Astrocyte (in vitro differentiated cells and primary cell): ENCODE data around the gene DERL2. TPM values are rescaled to one million over a fixed set of nuclear protein-coding genes. Genes with fewer than 3 reads are reported as not detected.
"Not testable (repeated sequence)": the region's sequence is repeated elsewhere in the genome, so short reads cannot be mapped to it uniquely, and the experiment has no call there.

Experiments
- DNase-seq: peaks from one replicate; pipeline ENCODE4 v3.0.0-alpha.2; 2010; ENCODE audit warnings: low read depth
- FAIRE-seq: peaks from 2 replicates; lab custom pipeline; 2011; peaks lifted over from hg19 to GRCh38; lab: Jason Lieb, UNC
- H2AFZ ChIP-seq: 2 replicates; pipeline ENCODE4 v1.6.0; 2012; ENCODE audit warnings: low read depth, low read length, inconsistent platforms
- H3K27ac ChIP-seq: 2 replicates; pipeline ENCODE4 v1.5.1; 2011; ENCODE audit warnings: low read depth, low read length, inconsistent platforms
- H3K27me3 ChIP-seq: 2 replicates; pipeline ENCODE4 v1.6.0; 2011; ENCODE audit warnings: low read length, inconsistent platforms; ENCODE audit not compliant: insufficient read depth
- H3K36me3 ChIP-seq: 2 replicates; pipeline ENCODE4 v1.5.1; 2011; ENCODE audit warnings: low read length, inconsistent platforms; ENCODE audit not compliant: insufficient read depth
- H3K4me1 ChIP-seq: 2 replicates; pipeline ENCODE4 v1.5.1; 2011; ENCODE audit warnings: low read length, inconsistent platforms; ENCODE audit not compliant: insufficient read depth
- H3K4me2 ChIP-seq: 2 replicates; pipeline ENCODE4 v1.6.0; 2012; ENCODE audit warnings: low read length, inconsistent platforms
- H3K4me3 ChIP-seq: 2 replicates; pipeline ENCODE4 v1.5.1; 2011; ENCODE audit warnings: low read depth, mild to moderate bottlenecking, low read length, inconsistent platforms; ENCODE audit not compliant: insufficient read depth
- H3K79me2 ChIP-seq: 2 replicates; pipeline ENCODE4 v1.6.0; 2012; ENCODE audit warnings: mild to moderate bottlenecking, low read length, inconsistent platforms; ENCODE audit not compliant: insufficient read depth
- H3K9ac ChIP-seq: 2 replicates; pipeline ENCODE4 v1.6.0; 2012; ENCODE audit warnings: mild to moderate bottlenecking, low read length, inconsistent platforms
- H3K9me3 ChIP-seq: 2 replicates; pipeline ENCODE4 v1.5.1; 2012; ENCODE audit warnings: low read depth, mild to moderate bottlenecking, low read length, inconsistent platforms; ENCODE audit not compliant: insufficient read depth
- H4K20me1 ChIP-seq: 2 replicates; pipeline ENCODE4 v1.6.0; 2012; ENCODE audit warnings: low read length, inconsistent platforms; ENCODE audit not compliant: insufficient read depth
- H3K27ac Mint-ChIP-seq: one replicate; pipeline ENCODE4 v1.8.0; 2021; ENCODE audit warnings: mild to moderate bottlenecking, mixed read lengths; ENCODE audit not compliant: unreplicated experiment
- H3K27me3 Mint-ChIP-seq: one replicate; pipeline ENCODE4 v1.8.0; 2021; ENCODE audit warnings: low read depth, mixed read lengths; ENCODE audit not compliant: unreplicated experiment
- H3K36me3 Mint-ChIP-seq: one replicate; pipeline ENCODE4 v1.8.0; 2021; ENCODE audit warnings: low read depth, mixed read lengths; ENCODE audit not compliant: unreplicated experiment
- H3K4me1 Mint-ChIP-seq: one replicate; pipeline ENCODE4 v1.8.0; 2021; ENCODE audit warnings: low read depth, mixed read lengths; ENCODE audit not compliant: unreplicated experiment
- H3K4me3 Mint-ChIP-seq: one replicate; pipeline ENCODE4 v1.8.0; 2021; ENCODE audit warnings: mild to moderate bottlenecking, moderate library complexity, mixed read lengths; ENCODE audit not compliant: unreplicated experiment
- H3K9me3 Mint-ChIP-seq: one replicate; pipeline ENCODE4 v1.8.0; 2021; ENCODE audit warnings: mild to moderate bottlenecking, mixed read lengths; ENCODE audit not compliant: unreplicated experiment
- EZH2 ChIP-seq: IDR thresholded peaks from 2 replicates; pipeline ENCODE4 v1.6.1; 2012; ENCODE audit warnings: mild to moderate bottlenecking, low read length, inconsistent platforms; ENCODE audit not compliant: insufficient read depth
- total RNA-seq: library from RNA; stranded (reverse); gene quantifications from 2 replicates; pipeline ENCODE4 v1.2.1, GENCODE V29; 2021
- TF ChIP-seq, protein P1 (sequence below): IDR thresholded peaks from 2 replicates; pipeline ENCODE4 v1.5.1; 2011; ENCODE audit warnings: low read depth, mild to moderate bottlenecking, inconsistent platforms, low read length, moderate library complexity; ENCODE audit not compliant: insufficient read depth

Gene DERL2
- total RNA-seq, 1 donor from 2014 or later = 90.1 TPM

GRCh38 chr17:5434984-5435383, 51.0 kb downstream of the DERL2 start:
- Mint-ChIP-seq H3K27ac (peak overlapping the region; percentile 53), H3K4me3 (no peak overlapping the region)
- TF ChIP-seq, protein P1, sequence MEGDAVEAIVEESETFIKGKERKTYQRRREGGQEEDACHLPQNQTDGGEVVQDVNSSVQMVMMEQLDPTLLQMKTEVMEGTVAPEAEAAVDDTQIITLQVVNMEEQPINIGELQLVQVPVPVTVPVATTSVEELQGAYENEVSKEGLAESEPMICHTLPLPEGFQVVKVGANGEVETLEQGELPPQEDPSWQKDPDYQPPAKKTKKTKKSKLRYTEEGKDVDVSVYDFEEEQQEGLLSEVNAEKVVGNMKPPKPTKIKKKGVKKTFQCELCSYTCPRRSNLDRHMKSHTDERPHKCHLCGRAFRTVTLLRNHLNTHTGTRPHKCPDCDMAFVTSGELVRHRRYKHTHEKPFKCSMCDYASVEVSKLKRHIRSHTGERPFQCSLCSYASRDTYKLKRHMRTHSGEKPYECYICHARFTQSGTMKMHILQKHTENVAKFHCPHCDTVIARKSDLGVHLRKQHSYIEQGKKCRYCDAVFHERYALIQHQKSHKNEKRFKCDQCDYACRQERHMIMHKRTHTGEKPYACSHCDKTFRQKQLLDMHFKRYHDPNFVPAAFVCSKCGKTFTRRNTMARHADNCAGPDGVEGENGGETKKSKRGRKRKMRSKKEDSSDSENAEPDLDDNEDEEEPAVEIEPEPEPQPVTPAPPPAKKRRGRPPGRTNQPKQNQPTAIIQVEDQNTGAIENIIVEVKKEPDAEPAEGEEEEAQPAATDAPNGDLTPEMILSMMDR = no peak
- TF ChIP-seq EZH2 = no peak

DNA sequence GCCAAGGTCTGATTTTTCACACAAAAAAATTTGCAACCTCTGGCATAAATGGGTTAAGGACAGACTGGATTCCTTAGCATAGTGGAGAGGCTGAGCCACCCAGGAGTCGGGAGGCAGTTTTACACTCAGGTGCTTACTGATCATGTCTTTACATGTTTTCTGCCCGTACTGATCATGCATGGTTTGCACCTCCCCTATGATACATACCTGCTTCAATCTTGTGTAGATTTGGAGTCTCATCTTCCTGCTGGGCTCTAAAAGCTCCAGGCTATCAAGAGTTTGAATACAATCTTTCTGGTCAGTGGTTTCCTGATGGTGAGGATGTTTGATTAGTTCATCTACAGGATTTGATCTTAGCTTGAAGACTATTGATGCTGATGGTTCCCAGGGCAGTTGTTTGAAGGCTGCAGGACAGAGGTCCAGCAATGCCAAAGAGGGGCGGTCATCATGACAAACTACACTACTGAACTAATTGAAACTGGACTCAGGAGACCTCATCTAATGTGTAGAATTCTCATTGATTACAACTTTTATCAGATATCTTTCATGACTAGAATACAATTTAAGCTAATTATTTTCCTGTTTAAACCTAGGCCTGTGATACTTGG, 53.9 kb downstream of the DERL2 start:
- H3K27me3 ChIP-seq = no peaks in the 10 kb centered on the region
- Mint-ChIP-seq H3K27ac (no peak overlapping the region), H3K4me3 (no peak overlapping the region), H3K27me3 (no peaks in the 10 kb centered on the region), H3K36me3 (peaks cover 33% of the 10 kb centered on the region), H3K9me3 (no peaks in the 10 kb centered on the region), H3K4me1 (peaks cover 6% of the 10 kb centered on the region)
- H3K4me2 ChIP-seq = no peak overlapping the region
- DNase-seq (no peak), FAIRE-seq (no peak)
- H3K4me3 ChIP-seq = no peak overlapping the region
- peaks cover 40% of the 10 kb centered on the region for H4K20me1 ChIP-seq
- no peak overlapping the region for H2AFZ ChIP-seq
- H3K36me3 ChIP-seq = peaks cover 54% of the 10 kb centered on the region
- peaks cover 6% of the 10 kb centered on the region for H3K4me1 ChIP-seq
- no peak overlapping the region for H3K9ac ChIP-seq
- TF ChIP-seq EZH2 = no peak
- TF ChIP-seq, protein P1 = no peak
- H3K27ac ChIP-seq = no peak overlapping the region
- peaks cover 29% of the 10 kb centered on the region for H3K79me2 ChIP-seq
- no peaks in the 10 kb centered on the region for H3K9me3 ChIP-seq

More at GRCh38 chr17:5434984-5435383, 51.0 kb downstream of the DERL2 start:
- no peaks in the 10 kb centered on the region for H3K27me3 Mint-ChIP-seq
- H3K4me1 Mint-ChIP-seq = peaks cover 14% of the 10 kb centered on the region
- Histone ChIP-seq H3K9ac (no peak overlapping the region), H3K36me3 (peaks cover 54% of the 10 kb centered on the region), H3K27me3 (no peaks in the 10 kb centered on the region), H2AFZ (no peak overlapping the region), H3K4me1 (peaks cover 14% of the 10 kb centered on the region), H3K79me2 (peaks cover 48% of the 10 kb centered on the region), H3K9me3 (no peaks in the 10 kb centered on the region), H4K20me1 (peaks cover 46% of the 10 kb centered on the region), H3K4me2 (no peak overlapping the region), H3K4me3 (no peak overlapping the region), H3K27ac (no peak overlapping the region)
- H3K9me3 Mint-ChIP-seq = no peaks in the 10 kb centered on the region
- DNase-seq (no peak), FAIRE-seq (no peak)
- H3K36me3 Mint-ChIP-seq = peaks cover 29% of the 10 kb centered on the region

DNA sequence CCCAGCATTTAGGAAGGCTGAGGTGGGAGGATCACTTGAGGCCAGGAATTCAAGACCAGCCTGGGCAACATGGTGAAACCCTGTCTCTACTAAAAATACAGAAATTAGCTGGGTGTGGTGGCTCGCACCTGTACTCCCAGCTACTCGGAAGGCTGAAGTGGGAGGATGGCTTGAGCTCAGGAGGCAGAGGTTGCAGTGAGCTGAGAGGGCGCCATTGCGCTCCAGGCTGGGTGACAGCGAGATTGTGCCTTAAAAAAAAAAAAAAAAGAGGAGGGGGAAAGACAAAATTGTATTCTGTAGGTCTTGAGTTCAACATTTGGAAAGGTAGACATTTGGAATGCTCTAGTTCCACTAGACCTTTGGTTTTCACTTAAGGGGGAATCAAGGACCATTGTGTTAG, 54.7 kb downstream of the DERL2 start:
- peaks cover 29% of the 10 kb centered on the region for H3K36me3 Mint-ChIP-seq
- not testable (repeated sequence) for H3K4me1 Mint-ChIP-seq, FAIRE-seq, H3K4me3 Mint-ChIP-seq, H3K27me3 ChIP-seq, H3K9me3 ChIP-seq, H3K4me2 ChIP-seq, DNase-seq, H3K9me3 Mint-ChIP-seq, H3K4me1 ChIP-seq, H3K27ac ChIP-seq, H3K27me3 Mint-ChIP-seq, H3K4me3 ChIP-seq, H3K9ac ChIP-seq, H2AFZ ChIP-seq
- H3K27ac Mint-ChIP-seq = peak overlapping the region; percentile 62
- Histone ChIP-seq H3K79me2 (peaks cover 21% of the 10 kb centered on the region), H3K36me3 (peaks cover 49% of the 10 kb centered on the region), H4K20me1 (peaks cover 33% of the 10 kb centered on the region)
